ENCODE data around the gene RASA3. TPM values are rescaled to one million over a fixed set of nuclear protein-coding genes. Genes with fewer than 3 reads are reported as not detected.

The RASA3 gene
- total RNA-seq, 1 donor from 2014 or later, result 2.6 TPM

- FAIRE-seq (no peak), DNase-seq (ENCODE audit: low read depth) (peak; percentile 20)
- TF ChIP-seq, protein P1, sequence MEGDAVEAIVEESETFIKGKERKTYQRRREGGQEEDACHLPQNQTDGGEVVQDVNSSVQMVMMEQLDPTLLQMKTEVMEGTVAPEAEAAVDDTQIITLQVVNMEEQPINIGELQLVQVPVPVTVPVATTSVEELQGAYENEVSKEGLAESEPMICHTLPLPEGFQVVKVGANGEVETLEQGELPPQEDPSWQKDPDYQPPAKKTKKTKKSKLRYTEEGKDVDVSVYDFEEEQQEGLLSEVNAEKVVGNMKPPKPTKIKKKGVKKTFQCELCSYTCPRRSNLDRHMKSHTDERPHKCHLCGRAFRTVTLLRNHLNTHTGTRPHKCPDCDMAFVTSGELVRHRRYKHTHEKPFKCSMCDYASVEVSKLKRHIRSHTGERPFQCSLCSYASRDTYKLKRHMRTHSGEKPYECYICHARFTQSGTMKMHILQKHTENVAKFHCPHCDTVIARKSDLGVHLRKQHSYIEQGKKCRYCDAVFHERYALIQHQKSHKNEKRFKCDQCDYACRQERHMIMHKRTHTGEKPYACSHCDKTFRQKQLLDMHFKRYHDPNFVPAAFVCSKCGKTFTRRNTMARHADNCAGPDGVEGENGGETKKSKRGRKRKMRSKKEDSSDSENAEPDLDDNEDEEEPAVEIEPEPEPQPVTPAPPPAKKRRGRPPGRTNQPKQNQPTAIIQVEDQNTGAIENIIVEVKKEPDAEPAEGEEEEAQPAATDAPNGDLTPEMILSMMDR (IDR thresholded peaks at IDR 0.05; ENCODE audit: insufficient read depth, low read length, severe bottlenecking), result no peak
- no peak overlapping the region for H3K4me3 ChIP-seq (ENCODE audit: low read depth, low read length)
- H3K36me3 ChIP-seq (ENCODE audit: control insufficient read depth, insufficient read depth, low read length), result no peaks in the 10 kb centered on the region
- H3K27me3 ChIP-seq (ENCODE audit: control insufficient read depth, insufficient read depth, low read length), result no peaks in the 10 kb centered on the region
Measured at GRCh38 chr13:114068656-114069318, 63.6 kb downstream of the RASA3 start.

DNA sequence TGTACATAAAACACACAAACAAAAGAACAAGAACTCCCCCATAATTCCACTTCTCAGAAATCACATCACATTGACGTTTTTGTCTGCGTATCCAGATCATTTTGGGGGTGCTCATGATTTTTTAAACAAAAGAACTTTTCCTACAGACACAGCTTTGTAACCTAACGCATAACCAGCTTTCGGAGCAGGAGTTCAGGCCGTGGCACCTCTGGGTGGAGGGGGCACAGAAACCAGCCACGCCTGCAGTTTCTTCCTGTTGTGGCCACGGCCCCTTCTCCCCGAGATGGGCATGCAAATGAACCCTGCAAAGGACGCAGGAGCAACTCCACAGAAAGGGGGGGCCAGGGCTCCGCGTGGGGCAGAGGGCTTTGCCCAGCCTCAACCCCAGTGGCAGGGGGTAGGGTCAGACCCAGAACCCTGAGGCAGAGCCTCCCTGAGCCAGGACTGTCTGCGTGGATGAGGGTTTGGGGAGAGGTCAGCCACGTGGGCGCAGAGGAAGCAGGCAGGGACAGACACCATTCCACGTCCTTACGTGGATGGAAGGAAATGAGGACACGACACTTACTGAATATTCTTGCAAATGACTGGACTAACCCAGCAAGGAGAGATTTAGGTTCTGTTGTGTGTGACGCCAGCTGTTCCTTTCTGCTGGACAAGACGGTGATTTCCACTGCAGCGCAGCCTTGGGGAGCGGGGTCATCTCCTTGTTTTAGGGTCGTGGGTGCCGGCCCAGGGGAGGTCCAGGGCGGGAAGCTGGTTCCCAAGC, 64.4 kb downstream of the RASA3 start:
- Histone ChIP-seq H3K4me3 (ENCODE audit: low read depth, low read length) (no peak overlapping the region), H3K36me3 (ENCODE audit: control insufficient read depth, insufficient read depth, low read length) (no peaks in the 10 kb centered on the region), H3K27me3 (ENCODE audit: control insufficient read depth, insufficient read depth, low read length) (no peaks in the 10 kb centered on the region)
- FAIRE-seq, result no peak
- TF ChIP-seq, protein P1 (IDR thresholded peaks at IDR 0.05; ENCODE audit: insufficient read depth, low read length, severe bottlenecking), result no peak
- no peak for DNase-seq (ENCODE audit: low read depth)

DNA sequence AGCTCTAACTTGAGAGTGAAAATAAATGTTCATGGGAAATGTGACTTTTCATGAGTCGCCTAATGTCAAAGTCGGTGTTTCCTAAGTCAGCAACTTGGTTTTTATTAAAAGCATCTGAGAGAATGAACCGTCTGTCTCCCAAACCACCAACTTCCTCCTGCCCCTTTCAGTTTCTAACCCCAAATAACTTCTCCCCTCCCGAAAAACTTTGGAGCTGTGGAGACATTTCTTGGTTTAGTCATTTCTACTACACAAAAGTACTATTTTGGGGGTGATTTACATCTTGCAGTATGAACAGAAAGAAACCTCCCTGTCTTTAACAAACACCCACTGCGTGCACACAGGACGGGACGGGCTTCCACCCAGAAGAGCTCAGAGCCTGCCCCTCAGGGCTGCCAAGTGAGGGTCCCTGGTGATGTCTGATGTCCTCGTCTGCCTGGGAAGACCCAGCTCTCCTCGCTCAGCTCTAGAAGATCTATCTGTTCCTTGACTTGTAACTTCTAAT, 65.0 kb downstream of the RASA3 start:
- no peaks in the 10 kb centered on the region for H3K36me3 ChIP-seq (ENCODE audit: control insufficient read depth, insufficient read depth, low read length)
- DNase-seq (ENCODE audit: low read depth) (no peak), FAIRE-seq (no peak)
- H3K4me3 ChIP-seq (ENCODE audit: low read depth, low read length), result no peak overlapping the region
- no peaks in the 10 kb centered on the region for H3K27me3 ChIP-seq (ENCODE audit: control insufficient read depth, insufficient read depth, low read length)
- TF ChIP-seq, protein P1 (IDR thresholded peaks at IDR 0.05; ENCODE audit: insufficient read depth, low read length, severe bottlenecking), result no peak

GRCh38 chr13:114066956-114067355, 65.5 kb downstream of the RASA3 start:
- DNase-seq (ENCODE audit: low read depth), result no peak
- no peak for FAIRE-seq

DNA sequence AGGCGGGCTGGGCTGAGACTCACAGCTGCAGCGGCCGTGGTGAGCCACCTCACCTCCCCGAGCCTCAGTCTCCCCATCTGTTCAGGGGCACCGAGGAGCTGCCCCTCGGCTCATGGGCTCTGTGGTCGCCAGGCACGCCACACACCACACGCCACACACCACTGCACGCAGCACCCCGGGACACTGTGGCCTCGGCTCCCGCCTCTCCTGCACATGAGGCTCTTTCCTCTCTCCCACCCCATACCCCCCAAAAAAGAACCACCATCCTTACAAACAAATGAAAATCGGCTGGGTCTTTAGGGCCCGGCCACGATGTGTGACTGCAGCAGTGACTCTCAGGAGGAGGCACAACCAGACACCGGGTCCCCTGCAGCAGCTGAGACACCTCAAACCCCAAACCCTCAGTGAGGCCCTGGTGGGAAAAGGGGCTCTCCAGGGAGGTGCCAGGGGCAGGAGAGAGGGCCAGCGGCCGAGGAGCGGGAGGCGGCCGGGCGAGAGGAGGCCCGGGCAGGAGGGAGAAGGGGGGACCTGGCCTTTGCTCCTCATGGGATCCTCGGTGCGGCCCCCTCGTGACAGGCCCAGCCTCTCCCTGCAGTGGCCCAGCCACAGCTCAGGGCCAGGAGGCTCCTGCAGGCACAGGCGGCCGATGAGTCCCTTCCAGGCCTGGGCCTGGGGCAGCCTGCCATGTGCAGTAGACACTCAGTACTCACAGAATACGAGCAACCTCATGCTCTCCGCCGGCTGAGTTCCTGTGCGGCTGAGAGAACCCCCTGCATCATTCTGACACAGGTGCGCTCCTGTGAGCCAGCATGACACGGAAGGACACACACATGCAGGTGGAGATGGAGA, 66.3 kb downstream of the RASA3 start:
- FAIRE-seq (no peak), DNase-seq (ENCODE audit: low read depth) (no peak)
- TF ChIP-seq, protein P1 (IDR thresholded peaks at IDR 0.05; ENCODE audit: insufficient read depth, low read length, severe bottlenecking), result no peak
- Histone ChIP-seq H3K36me3 (ENCODE audit: control insufficient read depth, insufficient read depth, low read length) (no peaks in the 10 kb centered on the region), H3K27me3 (ENCODE audit: control insufficient read depth, insufficient read depth, low read length) (no peaks in the 10 kb centered on the region), H3K4me3 (ENCODE audit: low read depth, low read length) (no peak overlapping the region)

More at GRCh38 chr13:114066956-114067355, 65.5 kb downstream of the RASA3 start:
- Histone ChIP-seq H3K4me3 (ENCODE audit: low read depth, low read length) (no peak overlapping the region), H3K36me3 (ENCODE audit: control insufficient read depth, insufficient read depth, low read length) (no peaks in the 10 kb centered on the region), H3K27me3 (ENCODE audit: control insufficient read depth, insufficient read depth, low read length) (no peaks in the 10 kb centered on the region)
- TF ChIP-seq, protein P1 (IDR thresholded peaks at IDR 0.05; ENCODE audit: insufficient read depth, low read length, severe bottlenecking), result no peak

Measured in bronchial epithelial cell (primary cell).